Measurements from ENCODE around the gene KLHL22.

GRCh38 chr22:20436307-20436767 lies 59.3 kb downstream of the KLHL22 start:
- TF ChIP-seq CTCF (conservative IDR thresholded peaks at IDR 0.05) = no peak
- no peak for TF ChIP-seq EZH2 (IDR thresholded peaks at IDR 0.05; ENCODE audit: low read depth)

All from PC-9 (cell line).